HepG2 (cell line): ENCODE results near the gene DHX57. TPM values are rescaled to one million over a fixed set of nuclear protein-coding genes. Genes with fewer than 3 reads are reported as not detected.

Source experiments
- ATAC-seq: fragments of 200-7000 bp; cut with Tn5 transposase; 3 replicates; pipeline ENCODE4 v1.9.1; 2020; ENCODE audit warnings: mild to moderate bottlenecking, moderate library complexity
- BruUV-seq: library from RNA; stranded (reverse); fragments of 400-500 nt; replicated peaks from 2 replicates; lab custom pipeline; 2021; lab: Mats Ljungman, UMichigan
- CTCF ChIA-PET: fragments of 300-600 bp; formaldehyde crosslinking; extraction: SDS; loops from one replicate; lab custom pipeline; 2021; ENCODE audit warnings: low total read pairs, inconsistent platforms, low intra/inter-chr PET ratio; lab: Yijun Ruan, JAX
- POLR2A ChIA-PET: fragments of 350-600 bp; sonication (Branson Sonifier 250); formaldehyde crosslinking; loops from one replicate; lab custom pipeline; 2020; ENCODE audit warnings: antibody characterized with exemption, inconsistent platforms; lab: Yijun Ruan, JAX
- DNase-seq: peaks from one replicate; pipeline ENCODE4 v3.0.0-alpha.2; 2015; ENCODE audit warnings: low spot score
- FAIRE-seq: peaks from 3 replicates; lab custom pipeline; 2011; peaks lifted over from hg19 to GRCh38; lab: Jason Lieb, UNC
- H2AFZ ChIP-seq: one replicate; pipeline ENCODE4 v1.6.1; 2011; ENCODE audit warnings: low read length, inconsistent platforms
- H3K27ac ChIP-seq: fragments of 300-600 bp; 3 replicates; pipeline ENCODE4 v1.8.0; 2011; ENCODE audit warnings: mixed run types, mild to moderate bottlenecking, mixed read lengths, low read length, inconsistent platforms; ENCODE audit not compliant: insufficient read depth; ENCODE audit errors: extremely low read length
- H3K27me3 ChIP-seq, 2 experiments: fragments of 200-600 bp in 1 of 2; 2 replicates in 1 of 2; 3 replicates in 1 of 2; pipeline versions ENCODE4 v1.6.0 to v1.8.0; 2011; ENCODE audit warnings: low read length in 2 of 2, mild to moderate bottlenecking in 2 of 2, moderate library complexity in 2 of 2, inconsistent platforms in 1 of 2; ENCODE audit not compliant: insufficient read depth in 2 of 2, control insufficient read depth in 1 of 2
- H3K36me3 ChIP-seq, 2 experiments: fragments of 200-600 bp in 1 of 2; replicated peaks in 1 of 2; 2 replicates in 1 of 2; 3 replicates in 1 of 2; pipeline versions ENCODE4 v1.5.1 to v1.8.0; 2011; ENCODE audit warnings: low read length in 2 of 2, inconsistent platforms in 1 of 2; ENCODE audit not compliant: insufficient read depth in 2 of 2, control insufficient read depth in 1 of 2
- H3K4me1 ChIP-seq: 2 replicates; pipeline ENCODE4 v1.5.1; 2012; ENCODE audit warnings: low read length, inconsistent platforms; ENCODE audit not compliant: insufficient read depth
- H3K4me2 ChIP-seq: 2 replicates; pipeline ENCODE4 v1.6.0; 2011; ENCODE audit warnings: low read depth, low read length, inconsistent platforms
- H3K4me3 ChIP-seq, 3 experiments: fragments of 200-600 bp in 1 of 3; sonication (generic), shearing (Covaris generic) in 1 of 3; replicated peaks in 1 of 3; 2 replicates each; pipeline ENCODE4 v1.5.1; 2011 to 2016; ENCODE audit warnings: low read length in 3 of 3, inconsistent platforms in 2 of 3, low read depth in 2 of 3, mild to moderate bottlenecking in 2 of 3, control low read depth in 1 of 3, mixed read lengths in 1 of 3; ENCODE audit not compliant: insufficient read depth in 1 of 3
- H3K79me2 ChIP-seq: one replicate; pipeline ENCODE4 v1.6.1; 2011; ENCODE audit warnings: low read length, inconsistent platforms; ENCODE audit not compliant: insufficient read depth
- H3K9ac ChIP-seq: 2 replicates; pipeline ENCODE4 v1.6.0; 2011; ENCODE audit warnings: mild to moderate bottlenecking, low read depth, low read length, inconsistent platforms; ENCODE audit not compliant: insufficient read depth
- H3K9me3 ChIP-seq: 2 replicates; pipeline ENCODE4 v1.5.1; 2012; ENCODE audit warnings: mild to moderate bottlenecking, low read length
- H4K20me1 ChIP-seq: 2 replicates; pipeline ENCODE4 v1.6.0; 2011; ENCODE audit warnings: inconsistent platforms, mild to moderate bottlenecking, low read length, moderate library complexity; ENCODE audit not compliant: insufficient read depth
- EP300 ChIP-seq, 3 experiments: sonication (generic) in 1 of 3; formaldehyde crosslinking in 1 of 3; IDR thresholded peaks; 2 replicates each; pipeline versions ENCODE4 v1.5.1 to v1.6.1; 2011 to 2020; ENCODE audit warnings: low read depth in 2 of 3, low read length in 2 of 3, borderline replicate concordance in 1 of 3, improper control_type of control experiment in 1 of 3, mild to moderate bottlenecking in 1 of 3, missing genetic modification reagents in 1 of 3, moderate library complexity in 1 of 3
- IRF2 ChIP-seq: IDR thresholded peaks from 2 replicates; pipeline ENCODE4 v1.6.1; 2018; ENCODE audit warnings: missing genetic modification reagents, missing compliant biosample characterization
- NFYB ChIP-seq: sonication (generic); formaldehyde crosslinking; IDR thresholded peaks from 2 replicates; pipeline ENCODE4 v1.4.0; 2020; ENCODE audit warnings: missing genetic modification reagents
- SMYD3 ChIP-seq: sonication (generic); formaldehyde crosslinking; IDR thresholded peaks from 2 replicates; pipeline ENCODE4 v1.8.1; 2023; ENCODE audit warnings: mild to moderate bottlenecking, missing genetic modification reagents
- ZFP90 ChIP-seq: sonication (generic); formaldehyde crosslinking; IDR thresholded peaks from 2 replicates; pipeline ENCODE4 v1.8.0; 2022; ENCODE audit warnings: missing genetic modification reagents, mild to moderate bottlenecking, inconsistent platforms, borderline replicate concordance
- WGBS: methylation state at CpG from one replicate; pipeline ENCODE4 v1.1.6; 2017; ENCODE audit warnings: low lambda C conversion rate; 5-methylcytosine and 5-hydroxymethylcytosine counted together
- in situ Hi-C: cut with HindIII; loops from 2 replicates; pipeline ENCODE4 v1.10.0; 2017; ENCODE audit warnings: low pct_unique_long_range_greater_than_20kb; ENCODE audit not compliant: extremely low pct_ligation_motif_present
- intact Hi-C: fragments of 100-400 bp; cut with micrococcal nuclease; formaldehyde crosslinking; loops from one replicate; pipeline ENCODE4 v1.10.0; 2022; ENCODE audit not compliant: unreplicated experiment
- polyA plus RNA-seq, 8 experiments: library from polyadenylated mRNA; depleted of rRNA in 3 of 8; stranded (reverse) in 7 of 8; unstranded in 1 of 8; fragments of >200 nt; fragmentation: Illumina TruSeq in 4 of 8; extraction: Trizol in 4 of 8; gene quantifications; 2 replicates each; pipeline versions ENCODE4 v1.2.1 to v1.2.3, GENCODE V29; 2011 to 2016; ENCODE audit warnings: low read depth in 4 of 8, missing spikeins in 1 of 8, mixed read lengths in 1 of 8; ENCODE audit not compliant: insufficient read depth in 1 of 8
- total RNA-seq, 5 experiments: library from RNA; depleted of rRNA; stranded (reverse); fragments of >200 nt; fragmentation: Illumina TruSeq; extraction: Trizol; gene quantifications; 2 replicates each; pipeline ENCODE4 v1.2.3, GENCODE V29; 2016; ENCODE audit warnings: low read depth in 1 of 5
- TF ChIP-seq, protein P1 (sequence below): sonication (generic); formaldehyde crosslinking; IDR thresholded peaks from 2 replicates; pipeline ENCODE4 v1.5.0; 2020; ENCODE audit warnings: missing genetic modification reagents, mild to moderate bottlenecking, borderline replicate concordance
- TF ChIP-seq, protein P2 (sequence below): sonication (generic); formaldehyde crosslinking; IDR thresholded peaks from 2 replicates; pipeline ENCODE4 v1.4.0; 2020; ENCODE audit warnings: missing genetic modification reagents

DHX57 gene
- total and polyA plus RNA-seq, 2 of the 13 experiments (the other 11 are each of a cell fraction or from before 2014, with no cell fraction given) = 9.2 to 24.2 TPM

DNA sequence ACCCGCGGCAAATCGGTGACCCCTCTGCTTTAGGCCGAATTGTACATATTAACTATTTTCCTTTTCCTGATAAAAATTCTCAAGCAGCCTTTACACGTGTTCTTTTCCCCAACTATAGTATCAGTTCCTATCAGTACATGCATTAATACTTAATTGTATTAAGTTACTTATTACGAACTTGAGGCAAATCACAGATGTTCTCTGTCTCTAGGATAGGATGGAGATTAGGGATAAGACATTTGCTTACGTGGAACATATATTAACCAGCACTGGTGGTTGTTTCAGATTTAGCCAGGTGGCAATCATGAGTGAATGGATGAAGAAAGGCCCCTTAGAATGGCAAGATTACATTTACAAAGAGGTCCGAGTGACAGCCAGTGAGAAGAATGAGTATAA is 97.0 kb downstream of the DHX57 start:
- in situ Hi-C loops (no loop called here), intact Hi-C loops (no loop called here)
- Histone ChIP-seq H3K27ac (peak overlapping the region; percentile 50), H3K27me3 (no peaks in the 10 kb centered on the region; a peak in 1 of 5 replicates), H3K9me3 (no peaks in the 10 kb centered on the region), H3K4me2 (peak overlapping the region; percentile 91), H3K4me3 (peak overlapping the region; percentile 81 to 93 (median 86)), H3K36me3 (peaks cover 8 to 12% of the 10 kb centered on the region in 2 experiments; a peak in 4 of 5 replicates), H3K9ac (peak overlapping the region; percentile 79), H2AFZ (peak overlapping the region; percentile 52), H3K4me1 (peaks cover 48% of the 10 kb centered on the region), H4K20me1 (no peaks in the 10 kb centered on the region), H3K79me2 (peaks cover 11% of the 10 kb centered on the region)
- DNase-seq (no peak), FAIRE-seq (no peak), ATAC-seq (no peak)
- BruUV-seq = no TSS peak
- ChIA-PET POLR2A (interaction anchor here (1.5 kb wide), 1 partner anchor 28 kb away, joined by 5 read pairs; the partner anchor contains the start of gene SRSF7), CTCF (no interaction called here)
- WGBS = 9% methylated on average over 8 of the region's 8 CpGs
- 0 out of 2 replicates have a peak, but pooled peaks have one; percentile 13 for TF ChIP-seq SMYD3 (CRISPR knock-in tag)
- TF ChIP-seq NFYB (CRISPR knock-in tag) = no peak
- TF ChIP-seq ZFP90 (CRISPR knock-in tag) = peak; percentile 20; the same call in 1 of the 2 replicates
- no peak for TF ChIP-seq IRF2 (CRISPR knock-in tag)
- TF ChIP-seq, protein P1, sequence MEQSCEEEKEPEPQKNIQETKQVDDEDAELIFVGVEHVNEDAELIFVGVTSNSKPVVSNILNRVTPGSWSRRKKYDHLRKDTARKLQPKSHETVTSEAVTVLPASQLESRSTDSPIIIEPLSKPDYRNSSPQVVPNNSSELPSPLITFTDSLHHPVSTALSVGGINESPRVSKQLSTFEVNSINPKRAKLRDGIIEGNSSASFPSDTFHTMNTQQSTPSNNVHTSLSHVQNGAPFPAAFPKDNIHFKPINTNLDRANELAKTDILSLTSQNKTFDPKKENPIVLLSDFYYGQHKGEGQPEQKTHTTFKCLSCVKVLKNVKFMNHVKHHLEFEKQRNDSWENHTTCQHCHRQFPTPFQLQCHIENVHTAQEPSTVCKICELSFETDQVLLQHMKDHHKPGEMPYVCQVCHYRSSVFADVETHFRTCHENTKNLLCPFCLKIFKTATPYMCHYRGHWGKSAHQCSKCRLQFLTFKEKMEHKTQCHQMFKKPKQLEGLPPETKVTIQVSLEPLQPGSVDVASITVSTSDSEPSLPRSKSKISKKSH (CRISPR knock-in tag) = no peak
- TF ChIP-seq EP300 (IDR thresholded peaks at IDR 0.05; ENCODE audit: low read depth in 2 of 2, low read length in 2 of 2) = no peak
- TF ChIP-seq EP300 (CRISPR knock-in tag; IDR thresholded peaks at IDR 0.05; ENCODE audit: borderline replicate concordance) = no peak
- TF ChIP-seq, protein P2, sequence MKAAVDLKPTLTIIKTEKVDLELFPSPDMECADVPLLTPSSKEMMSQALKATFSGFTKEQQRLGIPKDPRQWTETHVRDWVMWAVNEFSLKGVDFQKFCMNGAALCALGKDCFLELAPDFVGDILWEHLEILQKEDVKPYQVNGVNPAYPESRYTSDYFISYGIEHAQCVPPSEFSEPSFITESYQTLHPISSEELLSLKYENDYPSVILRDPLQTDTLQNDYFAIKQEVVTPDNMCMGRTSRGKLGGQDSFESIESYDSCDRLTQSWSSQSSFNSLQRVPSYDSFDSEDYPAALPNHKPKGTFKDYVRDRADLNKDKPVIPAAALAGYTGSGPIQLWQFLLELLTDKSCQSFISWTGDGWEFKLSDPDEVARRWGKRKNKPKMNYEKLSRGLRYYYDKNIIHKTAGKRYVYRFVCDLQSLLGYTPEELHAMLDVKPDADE (CRISPR knock-in tag) = 0 out of 2 replicates have a peak, but pooled peaks have one; percentile 48
